ENCODE results near the gene TRH.

DNA sequence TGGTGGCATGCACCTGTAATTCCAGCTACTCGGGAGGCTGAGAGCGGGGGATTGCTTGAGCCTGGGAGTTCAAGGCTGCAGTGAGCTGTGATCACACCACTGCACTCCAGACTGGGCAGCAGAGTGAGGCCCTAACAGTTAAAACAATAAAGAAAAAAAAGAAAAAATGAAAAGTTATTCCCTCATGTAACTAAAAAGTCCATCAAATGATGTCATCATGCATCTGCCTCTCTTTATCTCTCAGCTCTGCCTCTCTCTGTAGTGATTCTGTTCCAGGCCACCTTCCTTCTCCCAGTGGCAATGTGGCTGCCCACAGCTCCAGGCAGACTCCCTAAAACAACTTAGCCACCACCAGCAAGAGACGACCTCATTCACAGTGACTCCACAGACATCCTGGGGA is 31.5 kb upstream of the TRH start:
- TF ChIP-seq, protein P1, sequence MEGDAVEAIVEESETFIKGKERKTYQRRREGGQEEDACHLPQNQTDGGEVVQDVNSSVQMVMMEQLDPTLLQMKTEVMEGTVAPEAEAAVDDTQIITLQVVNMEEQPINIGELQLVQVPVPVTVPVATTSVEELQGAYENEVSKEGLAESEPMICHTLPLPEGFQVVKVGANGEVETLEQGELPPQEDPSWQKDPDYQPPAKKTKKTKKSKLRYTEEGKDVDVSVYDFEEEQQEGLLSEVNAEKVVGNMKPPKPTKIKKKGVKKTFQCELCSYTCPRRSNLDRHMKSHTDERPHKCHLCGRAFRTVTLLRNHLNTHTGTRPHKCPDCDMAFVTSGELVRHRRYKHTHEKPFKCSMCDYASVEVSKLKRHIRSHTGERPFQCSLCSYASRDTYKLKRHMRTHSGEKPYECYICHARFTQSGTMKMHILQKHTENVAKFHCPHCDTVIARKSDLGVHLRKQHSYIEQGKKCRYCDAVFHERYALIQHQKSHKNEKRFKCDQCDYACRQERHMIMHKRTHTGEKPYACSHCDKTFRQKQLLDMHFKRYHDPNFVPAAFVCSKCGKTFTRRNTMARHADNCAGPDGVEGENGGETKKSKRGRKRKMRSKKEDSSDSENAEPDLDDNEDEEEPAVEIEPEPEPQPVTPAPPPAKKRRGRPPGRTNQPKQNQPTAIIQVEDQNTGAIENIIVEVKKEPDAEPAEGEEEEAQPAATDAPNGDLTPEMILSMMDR (IDR thresholded peaks at IDR 0.05): no peak
- TF ChIP-seq EP300 (IDR thresholded peaks at IDR 0.05): no peak
- no peak for TF ChIP-seq POLR2A (IDR thresholded peaks at IDR 0.05)

All from ovary (tissue), 3 donors.